Astrocyte (in vitro differentiated cells and primary cell): ENCODE results near the gene P3H3. TPM values are rescaled to one million over a fixed set of nuclear protein-coding genes. Genes with fewer than 3 reads are reported as not detected.

Experiments used
- DNase-seq: peaks from one replicate; pipeline ENCODE4 v3.0.0-alpha.2; 2010; ENCODE audit warnings: low read depth
- FAIRE-seq: peaks from 2 replicates; lab custom pipeline; 2011; peaks lifted over from hg19 to GRCh38; lab: Jason Lieb, UNC
- H2AFZ ChIP-seq: 2 replicates; pipeline ENCODE4 v1.6.0; 2012; ENCODE audit warnings: low read depth, low read length, inconsistent platforms
- H3K27ac ChIP-seq: 2 replicates; pipeline ENCODE4 v1.5.1; 2011; ENCODE audit warnings: low read depth, low read length, inconsistent platforms
- H3K27me3 ChIP-seq: 2 replicates; pipeline ENCODE4 v1.6.0; 2011; ENCODE audit warnings: low read length, inconsistent platforms; ENCODE audit not compliant: insufficient read depth
- H3K36me3 ChIP-seq: 2 replicates; pipeline ENCODE4 v1.5.1; 2011; ENCODE audit warnings: low read length, inconsistent platforms; ENCODE audit not compliant: insufficient read depth
- H3K4me1 ChIP-seq: 2 replicates; pipeline ENCODE4 v1.5.1; 2011; ENCODE audit warnings: low read length, inconsistent platforms; ENCODE audit not compliant: insufficient read depth
- H3K4me2 ChIP-seq: 2 replicates; pipeline ENCODE4 v1.6.0; 2012; ENCODE audit warnings: low read length, inconsistent platforms
- H3K4me3 ChIP-seq: 2 replicates; pipeline ENCODE4 v1.5.1; 2011; ENCODE audit warnings: low read depth, mild to moderate bottlenecking, low read length, inconsistent platforms; ENCODE audit not compliant: insufficient read depth
- H3K79me2 ChIP-seq: 2 replicates; pipeline ENCODE4 v1.6.0; 2012; ENCODE audit warnings: mild to moderate bottlenecking, low read length, inconsistent platforms; ENCODE audit not compliant: insufficient read depth
- H3K9ac ChIP-seq: 2 replicates; pipeline ENCODE4 v1.6.0; 2012; ENCODE audit warnings: mild to moderate bottlenecking, low read length, inconsistent platforms
- H3K9me3 ChIP-seq: 2 replicates; pipeline ENCODE4 v1.5.1; 2012; ENCODE audit warnings: low read depth, mild to moderate bottlenecking, low read length, inconsistent platforms; ENCODE audit not compliant: insufficient read depth
- H4K20me1 ChIP-seq: 2 replicates; pipeline ENCODE4 v1.6.0; 2012; ENCODE audit warnings: low read length, inconsistent platforms; ENCODE audit not compliant: insufficient read depth
- H3K27ac Mint-ChIP-seq: one replicate; pipeline ENCODE4 v1.8.0; 2021; ENCODE audit warnings: mild to moderate bottlenecking, mixed read lengths; ENCODE audit not compliant: unreplicated experiment
- H3K27me3 Mint-ChIP-seq: one replicate; pipeline ENCODE4 v1.8.0; 2021; ENCODE audit warnings: low read depth, mixed read lengths; ENCODE audit not compliant: unreplicated experiment
- H3K36me3 Mint-ChIP-seq: one replicate; pipeline ENCODE4 v1.8.0; 2021; ENCODE audit warnings: low read depth, mixed read lengths; ENCODE audit not compliant: unreplicated experiment
- H3K4me1 Mint-ChIP-seq: one replicate; pipeline ENCODE4 v1.8.0; 2021; ENCODE audit warnings: low read depth, mixed read lengths; ENCODE audit not compliant: unreplicated experiment
- H3K4me3 Mint-ChIP-seq: one replicate; pipeline ENCODE4 v1.8.0; 2021; ENCODE audit warnings: mild to moderate bottlenecking, moderate library complexity, mixed read lengths; ENCODE audit not compliant: unreplicated experiment
- H3K9me3 Mint-ChIP-seq: one replicate; pipeline ENCODE4 v1.8.0; 2021; ENCODE audit warnings: mild to moderate bottlenecking, mixed read lengths; ENCODE audit not compliant: unreplicated experiment
- CTCF ChIP-seq: IDR thresholded peaks from 2 replicates; pipeline ENCODE4 v1.5.1; 2011; ENCODE audit warnings: low read depth, mild to moderate bottlenecking, inconsistent platforms, low read length, moderate library complexity; ENCODE audit not compliant: insufficient read depth
- EZH2 ChIP-seq: IDR thresholded peaks from 2 replicates; pipeline ENCODE4 v1.6.1; 2012; ENCODE audit warnings: mild to moderate bottlenecking, low read length, inconsistent platforms; ENCODE audit not compliant: insufficient read depth
- total RNA-seq: library from RNA; stranded (reverse); gene quantifications from 2 replicates; pipeline ENCODE4 v1.2.1, GENCODE V29; 2021

P3H3 gene
- total RNA-seq, 1 donor from 2014 or later, result 101 TPM

GRCh38 chr12:6832125-6832524, 3.9 kb downstream of the P3H3 start:
- Mint-ChIP-seq H3K9me3 (no peaks in the 10 kb centered on the region), H3K27me3 (no peaks in the 10 kb centered on the region), H3K4me3 (no peak overlapping the region), H3K36me3 (peaks cover 6% of the 10 kb centered on the region), H3K4me1 (peaks cover 5% of the 10 kb centered on the region), H3K27ac (no peak overlapping the region)
- Histone ChIP-seq H3K27ac (no peak overlapping the region), H2AFZ (no peak overlapping the region), H4K20me1 (peaks cover 23% of the 10 kb centered on the region), H3K79me2 (peaks cover 29% of the 10 kb centered on the region), H3K36me3 (peaks cover 25% of the 10 kb centered on the region), H3K9me3 (no peaks in the 10 kb centered on the region), H3K27me3 (no peaks in the 10 kb centered on the region), H3K9ac (no peak overlapping the region), H3K4me1 (peaks cover 12% of the 10 kb centered on the region), H3K4me2 (no peak overlapping the region), H3K4me3 (no peak overlapping the region)
- FAIRE-seq (no peak), DNase-seq (no peak)
- no peak for TF ChIP-seq EZH2
- TF ChIP-seq CTCF, result no peak

- Histone ChIP-seq H3K27me3 (no peaks in the 10 kb centered on the region), H2AFZ (no peak overlapping the region), H3K9ac (no peak overlapping the region), H3K79me2 (peaks cover 24% of the 10 kb centered on the region), H3K4me2 (no peak overlapping the region), H3K4me3 (no peak overlapping the region), H3K27ac (no peak overlapping the region), H4K20me1 (peaks cover 24% of the 10 kb centered on the region), H3K9me3 (no peaks in the 10 kb centered on the region), H3K4me1 (peaks cover 6% of the 10 kb centered on the region), H3K36me3 (peaks cover 30% of the 10 kb centered on the region)
- no peaks in the 10 kb centered on the region for H3K27me3 Mint-ChIP-seq
- no peaks in the 10 kb centered on the region for H3K4me1 Mint-ChIP-seq
- TF ChIP-seq CTCF (no peak), EZH2 (no peak)
- DNase-seq (no peak), FAIRE-seq (no peak)
- no peak overlapping the region for H3K27ac Mint-ChIP-seq
- H3K4me3 Mint-ChIP-seq, result no peak overlapping the region
- H3K9me3 Mint-ChIP-seq, result no peaks in the 10 kb centered on the region
- peaks cover 6% of the 10 kb centered on the region for H3K36me3 Mint-ChIP-seq
These were observed 5.1 kb downstream of the P3H3 start for GRCh38 chr12:6833189-6833890.

- H3K4me1 ChIP-seq, result peaks cover 6% of the 10 kb centered on the region
- no peaks in the 10 kb centered on the region for H3K9me3 ChIP-seq
- no peak overlapping the region for H2AFZ ChIP-seq
- FAIRE-seq (no peak), DNase-seq (no peak)
- TF ChIP-seq EZH2, result no peak
- no peak for TF ChIP-seq CTCF
- no peak overlapping the region for H3K27ac Mint-ChIP-seq
- no peaks in the 10 kb centered on the region for H3K27me3 Mint-ChIP-seq
- no peak overlapping the region for H3K27ac ChIP-seq
- no peak overlapping the region for H3K4me3 ChIP-seq
- H3K36me3 ChIP-seq, result peaks cover 35% of the 10 kb centered on the region
- peaks cover 16% of the 10 kb centered on the region for H3K79me2 ChIP-seq
- no peaks in the 10 kb centered on the region for H3K4me1 Mint-ChIP-seq
- H3K27me3 ChIP-seq, result no peaks in the 10 kb centered on the region
- H3K9me3 Mint-ChIP-seq, result no peaks in the 10 kb centered on the region
- no peak overlapping the region for H3K9ac ChIP-seq
- no peak overlapping the region for H3K4me3 Mint-ChIP-seq
- no peak overlapping the region for H3K4me2 ChIP-seq
- H3K36me3 Mint-ChIP-seq, result peaks cover 10% of the 10 kb centered on the region
- peaks cover 27% of the 10 kb centered on the region for H4K20me1 ChIP-seq
These were observed 6.0 kb downstream of the P3H3 start for GRCh38 chr12:6834254-6834653.
